GM19043 (cell line): ENCODE results near the gene WNT16.

Experiments
- ATAC-seq: cut with Tn5 transposase; IDR thresholded peaks from one replicate; pipeline ENCODE4 v1.9.1; 2021; ENCODE audit warnings: low read depth; ENCODE audit not compliant: unreplicated experiment

WNT16 gene

DNA sequence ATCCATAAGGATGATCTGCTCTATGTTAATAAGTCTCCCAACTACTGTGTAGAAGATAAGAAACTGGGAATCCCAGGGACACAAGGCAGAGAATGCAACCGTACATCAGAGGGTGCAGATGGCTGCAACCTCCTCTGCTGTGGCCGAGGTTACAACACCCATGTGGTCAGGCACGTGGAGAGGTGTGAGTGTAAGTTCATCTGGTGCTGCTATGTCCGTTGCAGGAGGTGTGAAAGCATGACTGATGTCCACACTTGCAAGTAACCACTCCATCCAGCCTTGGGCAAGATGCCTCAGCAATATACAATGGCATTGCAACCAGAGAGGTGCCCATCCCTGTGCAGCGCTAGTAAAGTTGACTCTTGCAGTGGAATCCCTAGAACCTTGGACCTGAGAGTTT lies 10.3 kb downstream of the WNT16 start:
- no peak for ATAC-seq

DNA sequence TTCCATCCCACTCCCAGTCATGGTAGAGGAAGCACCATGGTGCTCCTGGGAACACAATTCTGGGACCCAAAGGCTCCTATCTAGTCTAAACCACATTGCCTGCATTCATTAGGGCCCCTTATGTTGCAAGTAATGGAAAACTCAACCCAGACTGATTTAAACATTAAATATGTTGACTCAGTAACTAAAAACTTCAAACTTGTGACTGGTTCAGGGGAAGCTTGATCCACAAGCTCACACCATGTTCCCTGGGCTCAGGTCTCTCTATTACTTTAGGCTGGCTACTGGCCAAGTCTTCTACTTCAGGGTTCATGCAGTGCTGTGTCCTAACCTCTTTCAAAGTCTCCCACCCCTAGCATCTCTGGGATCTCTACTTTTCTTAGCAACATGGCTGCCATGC lies 13.1 kb downstream of the WNT16 start:
- ATAC-seq = no peak

DNA sequence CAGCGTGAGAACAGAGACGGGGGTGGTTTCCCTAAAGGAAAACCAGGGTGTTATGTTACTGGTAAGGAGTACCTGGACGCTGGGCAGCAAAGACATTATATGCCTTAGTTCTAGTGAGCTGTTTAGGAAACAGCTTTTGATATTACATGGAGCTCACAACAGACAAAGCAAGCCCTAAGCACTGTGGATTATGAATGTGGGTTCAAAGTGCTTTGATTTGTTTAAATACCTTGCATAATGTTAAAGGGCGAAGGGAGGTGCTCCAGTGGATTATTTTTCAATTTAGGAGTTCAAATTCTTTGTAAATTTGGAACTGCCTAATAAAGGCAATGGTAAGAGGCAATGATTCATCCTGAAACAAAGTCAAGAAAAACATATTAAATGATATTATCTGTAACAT lies 13.8 kb downstream of the WNT16 start:
- ATAC-seq = no peak

DNA sequence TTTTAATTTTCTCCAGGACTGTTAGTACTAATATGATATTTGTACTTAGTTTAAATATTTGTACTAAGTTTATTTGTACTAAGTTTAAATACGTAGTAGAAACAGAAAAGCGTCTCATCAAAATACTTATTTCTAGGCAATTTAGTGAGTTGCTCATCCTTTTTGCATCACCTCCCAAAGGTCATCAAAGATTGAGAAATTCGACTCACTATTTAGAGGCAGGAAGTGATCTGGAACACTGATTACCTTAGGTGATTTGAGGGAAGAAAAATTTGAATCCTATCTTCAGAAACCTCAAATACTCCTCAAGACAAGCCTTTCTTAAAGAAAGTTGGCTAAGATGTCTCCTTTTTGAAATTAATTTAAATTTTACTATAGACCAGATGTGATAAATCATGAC lies 14.5 kb downstream of the WNT16 start:
- ATAC-seq = no peak

DNA sequence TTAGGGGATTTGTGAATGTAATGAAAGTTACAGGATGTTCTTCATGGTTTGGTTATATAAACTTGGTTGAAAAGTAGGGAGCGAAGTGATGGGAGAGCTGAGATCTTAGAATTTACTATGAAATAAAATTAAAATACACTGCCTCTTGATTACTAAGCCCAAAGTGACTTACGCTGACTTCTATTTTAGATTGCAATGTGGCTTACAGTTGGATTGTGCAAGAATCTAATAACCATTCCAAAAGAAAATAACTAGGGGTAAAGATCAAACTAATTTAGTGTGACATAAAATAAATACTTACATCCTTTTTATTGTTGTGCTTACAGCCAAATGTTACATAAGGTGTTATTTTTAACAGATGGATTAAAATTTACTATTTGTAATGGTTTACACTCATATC lies 15.3 kb downstream of the WNT16 start:
- ATAC-seq = no peak

DNA sequence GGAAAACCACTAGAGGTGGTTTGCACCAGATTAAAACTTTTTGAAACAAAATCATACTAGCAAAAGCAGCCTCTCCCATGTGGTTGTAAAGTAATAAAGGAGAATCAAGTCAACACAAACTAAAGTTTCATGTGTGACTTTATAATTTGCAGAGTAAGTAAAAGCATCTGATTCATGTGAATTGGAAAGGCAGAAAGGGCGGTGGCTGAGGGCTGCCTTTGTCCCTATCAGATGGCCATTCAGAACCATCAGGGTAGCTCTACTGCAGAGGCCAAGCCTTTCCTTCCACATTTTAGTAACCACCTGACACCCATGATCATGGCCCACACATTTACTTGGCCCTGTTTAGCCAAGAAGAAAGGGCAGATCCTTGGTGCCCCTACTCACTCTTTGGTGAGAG lies 15.7 kb downstream of the WNT16 start:
- ATAC-seq = no peak

DNA sequence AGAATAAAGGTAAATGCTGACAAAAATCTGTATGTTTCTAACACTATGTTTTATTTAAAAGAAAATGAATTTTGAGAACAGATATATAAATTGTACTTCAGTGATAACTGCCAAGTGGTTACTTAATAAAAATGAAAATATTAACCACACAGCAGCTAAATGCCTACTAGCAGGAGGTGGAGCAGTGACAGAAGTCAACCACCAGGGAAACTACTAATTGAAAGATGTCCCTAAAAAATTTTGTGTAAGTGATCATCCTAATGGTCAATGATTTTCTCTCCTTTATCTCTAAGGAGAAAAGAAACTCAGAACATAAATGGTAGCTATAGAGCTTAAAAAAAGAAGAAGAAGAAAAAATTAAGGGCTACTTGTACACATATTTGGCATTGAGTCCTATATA lies 22.9 kb downstream of the WNT16 start:
- no peak for ATAC-seq

DNA sequence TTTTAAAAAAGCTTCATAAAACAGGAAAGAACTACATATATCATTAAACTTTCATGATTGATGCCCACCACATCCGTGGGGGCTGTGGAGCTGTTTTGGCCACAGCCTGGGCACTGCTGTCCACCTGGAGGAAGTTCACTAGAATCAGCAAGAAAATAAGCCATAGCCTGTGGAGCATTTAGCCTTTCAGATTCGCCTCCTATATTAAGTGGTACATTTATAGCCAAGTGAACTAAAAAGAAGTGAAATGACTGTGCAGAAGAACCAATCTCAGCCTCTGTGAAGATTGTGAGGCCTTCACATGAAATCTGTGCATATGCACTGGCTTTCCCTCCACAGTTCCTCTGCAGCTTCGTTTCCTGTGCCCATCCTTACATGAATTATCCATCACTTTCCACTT lies 23.5 kb downstream of the WNT16 start:
- no peak for ATAC-seq

DNA sequence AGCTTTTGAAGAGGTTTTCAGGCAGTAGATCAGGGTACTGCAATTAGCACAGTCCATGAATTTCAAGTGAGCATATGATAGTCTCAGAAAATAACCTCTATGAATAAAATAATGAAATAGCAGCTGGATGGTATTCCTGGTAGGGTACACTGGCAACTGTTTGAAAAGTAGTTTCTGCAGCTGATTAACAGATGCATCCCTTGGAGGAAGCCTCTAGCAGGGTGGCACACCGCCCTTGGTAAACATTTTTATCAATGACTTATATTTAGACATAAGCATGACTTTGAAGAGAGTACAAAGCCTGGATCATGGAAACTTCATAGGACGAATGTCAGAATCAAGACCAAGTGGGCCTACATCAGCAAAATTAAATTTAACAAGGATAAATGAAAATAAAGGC lies 26.8 kb downstream of the WNT16 start:
- ATAC-seq = no peak

DNA sequence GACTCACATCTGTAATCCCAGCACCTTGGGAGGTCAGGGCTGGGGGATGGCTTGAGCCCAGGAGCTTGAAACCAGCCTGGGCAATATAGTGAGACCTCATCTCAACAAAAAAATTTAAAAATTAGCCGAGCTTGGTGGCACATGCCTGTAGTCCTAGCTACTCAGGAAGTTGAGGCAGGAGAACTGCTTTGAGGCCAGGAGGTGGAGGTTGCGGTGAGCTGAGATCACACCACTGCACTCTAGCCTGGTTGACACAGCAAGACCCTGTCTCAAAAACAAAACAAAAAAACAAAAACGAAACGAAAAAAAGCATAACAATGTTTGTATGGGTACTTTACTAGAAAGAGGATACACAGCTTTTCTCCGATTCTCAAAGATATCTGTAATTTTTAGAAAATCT lies 31.8 kb downstream of the WNT16 start:
- ATAC-seq = no peak

DNA sequence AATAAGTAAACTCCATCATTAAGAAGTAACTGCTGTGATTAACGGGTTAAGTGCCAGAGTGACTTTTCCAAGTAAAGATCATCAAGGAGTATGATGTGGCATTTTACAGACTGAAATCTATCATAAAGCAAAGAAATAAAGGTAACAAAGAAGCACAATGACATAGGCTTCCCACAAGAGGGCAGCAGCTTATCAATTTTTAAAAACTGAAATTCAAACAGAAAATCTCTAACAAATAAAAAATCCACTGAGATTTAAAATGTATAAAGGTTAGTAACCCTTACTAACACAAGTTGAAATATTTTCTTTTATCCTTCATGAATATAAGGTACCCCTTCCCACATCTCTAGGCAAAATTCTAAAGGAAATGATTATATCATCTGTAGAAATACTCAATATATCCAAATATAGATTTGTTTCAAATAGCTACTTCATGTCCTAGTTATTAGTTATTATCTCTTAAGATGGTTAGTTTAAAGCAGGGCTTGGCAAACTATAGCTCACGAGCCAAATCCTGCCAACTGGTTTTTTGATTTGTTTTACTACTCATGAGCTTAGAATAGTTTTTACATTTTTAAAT lies 38.1 kb downstream of the WNT16 start:
- no peak for ATAC-seq

DNA sequence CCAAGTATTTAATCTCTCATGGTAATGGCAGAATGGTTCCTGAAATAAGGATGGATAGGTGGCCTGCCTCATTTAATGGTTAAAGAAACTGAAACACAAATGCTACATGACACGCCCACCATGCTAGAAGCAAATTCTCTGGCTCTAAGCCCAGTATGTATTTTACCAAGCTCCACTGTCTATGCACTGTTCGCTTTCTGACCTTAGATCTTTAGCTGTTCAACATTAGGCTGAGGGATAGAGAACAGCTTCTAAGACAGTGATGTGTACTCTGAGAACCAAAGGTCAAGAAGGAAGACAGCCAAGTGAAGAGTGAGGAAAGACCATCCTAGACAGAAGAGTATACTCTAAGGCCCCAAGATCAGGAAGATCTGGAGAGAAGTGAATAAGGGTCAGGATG lies 40.7 kb downstream of the WNT16 start:
- ATAC-seq = peak; percentile 48

DNA sequence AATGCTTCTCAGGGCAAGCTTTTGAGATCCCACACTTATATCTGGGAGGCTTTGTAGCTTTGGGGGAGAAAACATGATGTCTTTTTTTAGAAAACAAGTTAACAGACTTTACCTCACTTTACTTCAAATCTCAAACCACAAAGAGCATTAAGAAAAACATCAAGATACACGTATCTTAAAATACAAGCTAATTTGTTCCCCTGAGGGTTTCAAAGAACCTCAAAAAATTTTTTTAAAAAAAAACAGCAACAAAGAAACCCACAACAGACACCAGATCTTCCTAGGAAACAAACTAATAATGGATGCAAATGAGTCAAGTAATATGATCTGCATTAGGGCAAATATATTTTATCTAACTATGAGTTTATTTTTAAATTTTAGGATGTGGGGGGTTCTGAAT lies 42.6 kb downstream of the WNT16 start:
- no peak for ATAC-seq

DNA sequence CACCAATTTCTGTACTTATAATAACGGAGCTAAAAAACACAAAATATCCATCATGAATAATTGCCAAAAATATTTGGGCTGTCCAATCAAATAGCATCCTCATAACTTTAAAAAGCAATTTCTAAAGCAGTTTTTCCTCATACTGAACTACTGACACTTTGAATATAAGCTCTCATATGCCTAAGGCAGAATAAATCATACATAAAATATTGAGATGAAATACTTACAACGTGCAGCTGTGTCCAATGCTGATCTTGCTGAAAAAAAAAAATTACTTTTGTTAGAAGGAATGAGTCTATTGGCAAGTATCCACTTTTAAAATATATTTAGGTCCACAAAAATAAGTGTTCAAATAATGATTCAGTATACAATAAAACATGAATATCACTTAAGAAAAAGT lies 43.1 kb downstream of the WNT16 start:
- no peak for ATAC-seq

DNA sequence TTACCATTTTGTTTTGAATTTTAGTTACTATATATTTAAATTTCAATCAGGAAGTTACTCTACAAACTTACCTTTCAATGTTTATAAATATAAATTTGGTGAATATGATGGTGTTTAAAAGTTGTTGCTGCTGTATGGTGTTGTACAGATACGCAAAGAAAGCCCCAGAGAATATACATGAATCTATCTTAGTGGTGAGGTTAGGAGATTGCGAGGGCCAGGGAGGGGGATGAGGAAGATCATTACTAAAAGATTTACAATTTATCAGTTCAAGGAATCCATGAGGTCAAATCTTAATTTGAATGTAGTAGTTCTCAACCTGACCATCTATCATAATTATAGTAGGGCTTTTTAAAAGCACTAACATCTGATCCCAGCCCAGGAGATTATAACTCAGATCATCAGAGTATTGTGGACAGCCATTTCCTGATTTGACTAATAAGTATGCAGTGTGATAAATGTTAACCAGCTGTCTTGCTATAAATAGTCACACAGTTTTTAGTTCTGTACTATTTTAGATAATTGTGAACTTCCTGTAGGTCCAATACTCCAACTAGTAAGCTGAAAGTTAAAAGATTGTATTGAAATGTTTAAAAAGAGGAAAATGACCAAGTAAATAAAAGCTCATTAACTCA lies 43.7 kb downstream of the WNT16 start:
- ATAC-seq = peak; percentile 85

DNA sequence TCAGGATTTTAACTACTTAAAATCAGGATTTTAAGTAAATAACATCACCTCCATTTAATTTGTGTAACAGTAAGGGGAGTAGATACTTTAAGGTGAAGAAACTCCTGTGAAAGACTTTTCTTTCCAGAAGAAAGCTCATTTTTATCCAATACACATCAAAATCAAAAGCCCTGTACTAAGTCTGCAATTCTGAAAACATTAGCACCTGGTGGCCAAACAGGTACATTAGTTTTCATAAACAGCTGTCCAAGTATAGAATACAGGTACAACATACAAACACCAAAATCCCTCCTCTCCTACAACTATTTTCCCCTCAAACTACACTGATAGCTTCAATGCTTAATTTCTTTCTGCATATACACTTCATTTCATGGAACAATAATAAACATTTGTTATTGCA lies 44.4 kb downstream of the WNT16 start:
- no peak for ATAC-seq

DNA sequence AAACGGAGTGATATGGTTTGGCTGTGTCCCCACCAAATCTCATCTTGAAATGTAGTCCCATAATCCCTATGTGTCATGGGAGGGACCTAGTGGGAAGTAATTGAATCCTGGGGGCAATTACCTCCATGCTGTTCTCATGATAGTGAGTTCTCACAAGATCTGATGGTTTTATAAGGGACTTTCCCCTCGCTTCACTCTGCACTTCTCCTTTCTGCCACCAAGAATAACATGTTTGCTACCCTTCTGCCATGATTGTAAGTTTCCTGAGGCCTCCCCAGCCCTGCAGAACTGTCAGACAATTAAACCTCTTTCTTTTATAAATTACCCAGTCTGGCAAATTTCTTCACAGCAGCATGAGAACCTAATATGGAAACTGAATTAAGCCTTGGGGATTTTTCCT lies 48.2 kb downstream of the WNT16 start:
- no peak for ATAC-seq

DNA sequence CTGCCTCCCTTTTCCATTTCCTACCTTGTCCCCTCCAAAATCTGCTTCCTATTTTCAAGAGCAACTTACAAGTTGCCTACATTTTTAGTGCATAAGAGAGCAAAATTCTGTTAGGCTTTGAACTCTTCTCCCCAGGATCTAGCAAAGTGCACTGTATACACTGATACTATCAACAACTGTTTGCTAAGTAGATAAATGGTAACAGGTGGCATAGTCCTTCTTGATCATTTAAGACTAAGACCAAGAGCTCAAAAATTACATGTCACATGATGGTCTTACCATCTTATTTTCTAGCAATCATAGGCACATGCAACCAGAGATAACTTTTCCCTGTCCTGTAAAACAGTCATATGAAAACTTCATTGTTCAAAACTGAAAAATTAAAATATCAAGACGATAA lies 51.1 kb downstream of the WNT16 start:
- ATAC-seq = no peak

DNA sequence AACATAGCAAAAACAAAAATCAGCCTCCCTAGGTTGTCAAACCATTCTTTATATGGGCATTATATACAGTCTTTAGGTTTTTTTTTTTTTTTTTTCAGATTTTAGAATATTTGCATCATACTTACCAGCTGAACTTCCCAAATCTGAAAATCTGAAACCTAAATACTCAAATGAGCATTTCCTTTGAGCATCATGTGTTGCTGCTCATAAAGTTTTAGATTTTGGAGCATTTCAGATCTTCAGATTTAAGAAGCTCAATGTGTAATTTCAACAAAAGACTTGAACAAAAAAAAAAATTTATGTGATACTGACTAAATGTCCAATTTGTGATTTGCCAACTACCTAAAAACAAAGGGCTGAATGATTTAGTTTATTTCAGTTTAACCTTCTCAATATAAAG lies 53.7 kb downstream of the WNT16 start:
- ATAC-seq = no peak

DNA sequence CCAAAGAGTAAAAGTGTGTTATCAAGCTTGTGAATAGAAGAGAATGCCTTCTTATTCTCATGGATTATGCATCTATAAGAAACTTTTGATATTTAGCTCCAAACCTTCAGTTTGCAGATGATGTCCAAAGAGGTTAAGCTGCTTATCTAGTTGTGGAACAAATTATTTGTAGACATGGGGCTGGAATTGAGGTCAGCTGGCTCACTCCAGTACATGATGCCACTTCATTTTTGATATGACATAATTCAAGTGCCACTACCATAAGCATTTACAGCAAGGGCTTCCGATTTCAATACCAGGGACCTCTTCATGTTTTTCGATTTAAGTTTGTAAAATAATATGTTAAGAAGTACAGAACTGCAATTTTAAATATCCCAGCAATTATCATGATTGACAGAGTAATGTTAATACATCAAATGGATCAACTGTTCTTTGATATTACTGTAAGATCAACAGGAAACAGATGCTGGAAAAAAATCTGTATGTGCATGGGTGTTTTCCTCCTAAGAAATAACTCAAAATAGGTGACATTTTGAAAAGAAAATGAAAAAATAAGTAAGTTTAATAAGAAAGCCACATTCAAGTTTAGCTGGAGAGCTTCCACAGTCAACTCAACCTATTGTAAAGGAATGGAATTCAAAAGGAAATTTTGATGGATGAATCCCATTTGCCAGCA lies 54.6 kb downstream of the WNT16 start:
- no peak for ATAC-seq

DNA sequence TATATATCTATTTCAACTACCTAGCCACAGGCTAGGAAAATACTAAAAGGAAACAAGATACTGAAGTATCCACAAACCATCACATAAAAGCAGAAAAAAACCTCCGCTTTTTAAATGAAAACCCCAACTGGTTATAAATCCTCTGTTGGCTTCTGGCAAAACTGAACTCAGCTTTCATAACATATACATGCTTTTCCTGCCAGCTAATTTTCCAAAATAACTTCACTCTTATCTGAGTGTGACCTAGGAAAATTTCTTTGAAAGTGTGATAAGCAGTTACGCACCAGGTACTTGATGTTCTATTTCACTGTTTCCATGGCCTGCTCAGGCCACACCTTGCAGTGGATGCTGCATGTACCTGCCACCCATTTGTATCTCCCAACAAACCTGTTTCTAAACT lies 55.5 kb downstream of the WNT16 start:
- no peak for ATAC-seq

DNA sequence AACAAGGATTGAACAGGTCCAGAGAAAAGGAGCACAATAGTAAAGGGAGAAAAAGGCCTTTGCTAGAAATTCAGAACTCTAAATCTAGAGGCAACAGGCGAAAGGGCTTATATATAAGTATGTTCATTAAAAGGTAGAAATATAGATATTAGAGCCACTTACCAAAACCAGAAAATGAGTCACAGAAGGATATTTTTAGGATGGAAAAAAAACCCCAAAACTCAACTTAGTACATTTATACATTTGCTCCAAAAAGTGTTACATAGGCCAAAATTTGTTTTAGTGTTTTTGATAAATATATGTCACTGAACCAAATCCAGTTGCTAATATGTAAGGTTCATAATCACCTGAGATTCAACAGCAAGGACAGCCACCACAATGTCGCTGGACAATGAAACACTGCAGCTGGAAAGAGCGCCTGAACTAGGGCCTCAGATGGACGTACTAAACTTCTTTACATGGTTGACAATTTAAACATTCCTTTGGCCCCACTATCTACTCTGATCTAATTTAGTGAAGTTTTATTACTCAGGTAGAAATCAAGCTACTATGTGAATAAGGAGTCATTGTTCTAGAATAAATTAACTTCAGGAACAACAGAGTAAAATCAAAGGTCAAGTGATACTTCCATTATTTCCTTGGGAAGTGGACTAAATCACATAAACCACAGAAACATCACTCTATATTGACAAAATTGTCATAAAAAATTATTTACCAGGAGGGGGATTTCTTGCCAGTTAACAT lies 56.4 kb downstream of the WNT16 start:
- no peak for ATAC-seq
